Choroid plexus epithelial cell (primary cell): ENCODE data around the gene RYR3.

ENCODE experiments used
- DNase-seq: peaks from one replicate; pipeline ENCODE4 v3.0.0-alpha.2; 2010; ENCODE audit warnings: low read depth
- H3K4me3 ChIP-seq: 2 replicates; pipeline ENCODE4 v1.5.1; 2011; ENCODE audit warnings: low read depth, mild to moderate bottlenecking, control low read depth, low read length, moderate library complexity
- TF ChIP-seq, protein P1 (sequence below): conservative IDR thresholded peaks from 2 replicates; pipeline ENCODE4 v1.5.1; 2011; ENCODE audit warnings: low read depth, mild to moderate bottlenecking, control low read depth, inconsistent platforms, low read length, moderate library complexity

Gene RYR3

GRCh38 chr15:33910741-33911140 is 600.0 kb downstream of the RYR3 start:
- TF ChIP-seq, protein P1, sequence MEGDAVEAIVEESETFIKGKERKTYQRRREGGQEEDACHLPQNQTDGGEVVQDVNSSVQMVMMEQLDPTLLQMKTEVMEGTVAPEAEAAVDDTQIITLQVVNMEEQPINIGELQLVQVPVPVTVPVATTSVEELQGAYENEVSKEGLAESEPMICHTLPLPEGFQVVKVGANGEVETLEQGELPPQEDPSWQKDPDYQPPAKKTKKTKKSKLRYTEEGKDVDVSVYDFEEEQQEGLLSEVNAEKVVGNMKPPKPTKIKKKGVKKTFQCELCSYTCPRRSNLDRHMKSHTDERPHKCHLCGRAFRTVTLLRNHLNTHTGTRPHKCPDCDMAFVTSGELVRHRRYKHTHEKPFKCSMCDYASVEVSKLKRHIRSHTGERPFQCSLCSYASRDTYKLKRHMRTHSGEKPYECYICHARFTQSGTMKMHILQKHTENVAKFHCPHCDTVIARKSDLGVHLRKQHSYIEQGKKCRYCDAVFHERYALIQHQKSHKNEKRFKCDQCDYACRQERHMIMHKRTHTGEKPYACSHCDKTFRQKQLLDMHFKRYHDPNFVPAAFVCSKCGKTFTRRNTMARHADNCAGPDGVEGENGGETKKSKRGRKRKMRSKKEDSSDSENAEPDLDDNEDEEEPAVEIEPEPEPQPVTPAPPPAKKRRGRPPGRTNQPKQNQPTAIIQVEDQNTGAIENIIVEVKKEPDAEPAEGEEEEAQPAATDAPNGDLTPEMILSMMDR = no peak
- no peak for DNase-seq
- H3K4me3 ChIP-seq = no peak overlapping the region

DNA sequence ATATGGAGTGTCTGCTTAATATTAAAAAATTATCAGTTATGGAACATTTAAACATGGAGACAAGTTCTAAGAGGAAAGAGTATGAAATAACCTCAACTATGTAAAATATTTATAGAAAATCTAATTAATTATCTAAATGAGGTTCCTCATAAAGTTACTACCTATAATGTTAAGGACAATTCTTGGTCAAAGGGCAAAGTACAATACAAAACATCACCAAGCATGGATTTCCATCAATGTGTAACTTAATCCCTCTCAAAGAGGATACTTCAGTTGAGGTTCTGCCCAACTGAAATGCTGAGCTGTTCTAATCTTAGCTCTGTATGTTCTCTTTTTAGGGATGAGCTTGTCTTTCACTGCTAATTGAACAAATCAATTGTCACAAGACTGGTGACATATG is 601.6 kb downstream of the RYR3 start:
- DNase-seq = no peak
- H3K4me3 ChIP-seq = no peak overlapping the region
- TF ChIP-seq, protein P1 = no peak

GRCh38 chr15:33913459-33913858 is 602.7 kb downstream of the RYR3 start:
- DNase-seq = peak; percentile 28
- H3K4me3 ChIP-seq = no peak overlapping the region
- TF ChIP-seq, protein P1 = no peak
